ENCODE data around the gene CLCN3.
"Not testable (repeated sequence)": the region's sequence is repeated elsewhere in the genome, so short reads cannot be mapped to it uniquely, and the experiment has no call there.

The CLCN3 gene

GRCh38 chr4:169618286-169618685, 2.1 kb upstream of the CLCN3 start:
- DNase-seq, result no peak

GRCh38 chr4:169618986-169619385, 1.4 kb upstream of the CLCN3 start:
- no peak for DNase-seq

GRCh38 chr4:169619518-169619957, 840 bp upstream of the CLCN3 start:
- DNase-seq, result peak; percentile 59

GRCh38 chr4:169620880-169621248, 486 bp downstream of the CLCN3 start:
- peak; percentile 19 for DNase-seq

GRCh38 chr4:169621731-169622492, 1.5 kb downstream of the CLCN3 start:
- peak; percentile 41 for DNase-seq

GRCh38 chr4:169622566-169622965, 2.2 kb downstream of the CLCN3 start:
- no peak for DNase-seq

- DNase-seq, result not testable (repeated sequence)
These were observed 3.6 kb downstream of the CLCN3 start for GRCh38 chr4:169624012-169624411.

- no peak for DNase-seq
These were observed 5.5 kb downstream of the CLCN3 start for GRCh38 chr4:169625886-169626285.

- DNase-seq, result no peak
These were observed 6.2 kb downstream of the CLCN3 start for GRCh38 chr4:169626331-169627282.

- no peak for DNase-seq
These were observed 6.9 kb downstream of the CLCN3 start for GRCh38 chr4:169627307-169627706.

GRCh38 chr4:169628579-169628978, 8.2 kb downstream of the CLCN3 start:
- no peak for DNase-seq

- no peak for DNase-seq
These were observed 9.7 kb downstream of the CLCN3 start for GRCh38 chr4:169630069-169630468.

- no peak for DNase-seq
These were observed 12.5 kb downstream of the CLCN3 start for GRCh38 chr4:169632896-169633295.

GRCh38 chr4:169634975-169635374, 14.6 kb downstream of the CLCN3 start:
- no peak for DNase-seq

GRCh38 chr4:169640261-169640870, 20.0 kb downstream of the CLCN3 start:
- DNase-seq, result no peak

- DNase-seq, result no peak
These were observed 24.4 kb downstream of the CLCN3 start for GRCh38 chr4:169644802-169645201.

- DNase-seq, result no peak
These were observed 25.2 kb downstream of the CLCN3 start for GRCh38 chr4:169645627-169646026.

- DNase-seq, result no peak
These were observed 29.3 kb downstream of the CLCN3 start for GRCh38 chr4:169649545-169650226.

GRCh38 chr4:169650227-169650936, 30.0 kb downstream of the CLCN3 start:
- no peak for DNase-seq

GRCh38 chr4:169652535-169652934, 32.2 kb downstream of the CLCN3 start:
- no peak for DNase-seq

GRCh38 chr4:169655401-169655800, 35.0 kb downstream of the CLCN3 start:
- no peak for DNase-seq

GRCh38 chr4:169657470-169658107, 37.2 kb downstream of the CLCN3 start:
- no peak for DNase-seq

Measured in CD4-positive, alpha-beta T cell treated with Interleukin-17A for 4 hours (primary cell).